Activated CD4-positive, alpha-beta T cell treated with anti-CD3 and anti-CD28 coated beads, Interleukin-2, Interleukin-6, amounts not matched to agents 100 ng/mL and 50 ng/mL, durations not matched to agents 16 hours and 8 hours (primary cell): ENCODE results near the gene ITGB2.
"Not testable (repeated sequence)": the region's sequence is repeated elsewhere in the genome, so short reads cannot be mapped to it uniquely, and the experiment has no call there.

Source experiments
- DNase-seq: peaks from one replicate; pipeline ENCODE4 v3.0.0-alpha.2; 2020

ITGB2 gene

DNA sequence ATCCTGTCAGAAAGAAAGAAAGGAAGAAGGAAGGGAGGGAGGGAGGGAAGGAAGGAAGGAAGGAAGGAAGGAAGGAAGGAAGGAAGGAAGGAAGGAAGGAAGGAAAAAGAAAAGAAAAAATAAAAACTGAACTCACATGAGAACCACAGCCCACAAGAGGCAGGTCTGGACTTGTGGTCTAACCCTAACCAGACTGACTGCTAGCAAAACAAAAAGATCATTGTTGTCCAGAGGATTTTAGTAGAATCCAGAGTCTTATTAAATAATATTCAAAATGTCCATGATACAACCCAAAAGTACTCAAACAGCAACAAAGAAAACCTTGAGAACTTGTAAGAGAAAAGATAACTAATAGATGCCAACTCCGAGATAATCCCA, 4.7 kb upstream of the ITGB2 start:
- DNase-seq, result peak; percentile 46

- DNase-seq, result no peak
Observed at GRCh38 chr21:44924606-44925377, 4.1 kb upstream of the ITGB2 start.

GRCh38 chr21:44923480-44924084, 2.9 kb upstream of the ITGB2 start:
- DNase-seq, result no peak

- no peak for DNase-seq
Observed at GRCh38 chr21:44921928-44922327, 1.2 kb upstream of the ITGB2 start.

DNA sequence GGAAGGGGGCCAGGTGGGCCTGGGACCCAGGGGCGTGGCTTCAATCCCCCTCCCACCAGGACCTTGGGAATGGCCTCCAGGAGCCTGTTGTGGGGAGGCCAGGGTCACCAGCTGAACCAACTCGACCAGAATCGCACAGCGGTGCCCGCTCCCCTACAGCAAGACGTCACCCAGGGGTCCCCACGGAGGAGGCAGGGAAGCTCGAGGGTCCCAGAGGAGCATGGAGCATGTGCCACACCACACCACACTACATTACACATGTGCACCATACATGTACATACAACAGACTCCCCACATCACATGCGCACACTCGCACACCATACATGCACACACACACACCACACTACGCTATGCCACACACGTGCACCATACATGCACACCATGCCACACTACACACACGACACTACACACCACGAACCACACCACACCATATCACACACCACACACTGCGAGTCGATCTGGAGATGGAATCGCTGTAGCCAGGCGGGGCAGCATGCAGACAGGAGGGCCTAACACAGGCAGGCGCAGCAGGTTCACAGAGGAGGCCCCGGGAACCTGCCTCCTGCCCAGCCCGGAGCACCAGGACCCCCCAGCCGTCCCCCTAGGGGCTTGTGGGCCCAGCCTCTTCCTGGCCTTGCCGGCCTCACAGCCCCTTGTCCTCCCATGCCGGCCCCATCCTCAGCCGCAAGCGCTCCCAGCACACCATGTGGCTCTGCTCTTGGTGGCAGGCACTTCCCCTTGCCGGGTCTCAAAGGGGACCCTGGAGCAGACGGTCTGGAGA, 596 bp downstream of the ITGB2 start:
- DNase-seq, result peak; percentile 42

GRCh38 chr21:44919111-44919912, 1.4 kb downstream of the ITGB2 start:
- DNase-seq, result peak; percentile 51

GRCh38 chr21:44918581-44919033, 2.1 kb downstream of the ITGB2 start:
- no peak for DNase-seq

DNA sequence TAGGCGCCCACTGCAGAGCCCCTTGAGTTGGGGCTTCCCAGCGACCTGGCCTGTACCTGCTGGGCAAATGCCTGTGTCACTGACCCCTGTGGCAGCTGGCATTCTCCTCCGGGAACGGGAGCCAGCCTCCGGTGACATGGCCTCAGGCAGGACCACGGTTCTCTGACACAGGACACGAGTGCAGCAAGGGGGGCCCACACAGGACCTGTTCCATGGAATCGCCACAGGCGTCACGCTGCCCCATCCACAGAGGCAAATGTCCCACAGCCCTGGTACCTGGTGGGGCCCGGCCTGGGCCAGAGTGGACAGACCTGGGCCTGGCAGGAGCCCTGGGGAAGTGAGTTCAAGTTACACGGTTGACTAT, 2.6 kb downstream of the ITGB2 start:
- no peak for DNase-seq

DNA sequence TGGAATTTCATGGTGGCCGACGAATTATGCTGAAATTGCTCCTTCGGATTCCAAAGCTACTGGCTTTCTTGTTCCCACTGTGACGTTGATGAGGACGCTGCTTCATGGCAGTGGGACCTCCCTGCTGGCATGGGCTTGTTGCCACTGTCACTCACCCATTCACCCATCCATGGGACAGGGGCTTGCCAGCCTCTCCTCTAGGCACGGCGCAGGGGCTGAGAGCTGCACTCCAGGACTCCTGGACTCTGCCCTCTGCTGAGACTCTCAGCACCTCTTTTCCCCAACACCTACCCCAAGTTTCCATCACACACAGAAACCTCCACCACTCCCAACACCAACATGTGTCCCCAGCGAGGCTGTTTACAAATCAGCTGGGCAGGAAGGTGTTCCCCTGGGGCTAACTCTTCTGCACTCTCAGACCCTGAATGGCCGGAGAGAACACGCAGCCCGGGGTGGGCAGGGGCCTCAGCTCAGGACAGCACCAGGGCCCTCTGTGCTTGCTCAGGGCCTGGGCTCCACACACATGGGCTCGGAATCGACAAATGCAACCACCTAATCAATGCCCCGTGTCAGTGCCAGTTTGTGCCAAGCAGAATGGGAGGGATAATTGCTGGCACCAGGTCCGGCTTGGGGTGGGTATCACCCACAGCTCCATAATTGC, 3.1 kb downstream of the ITGB2 start:
- no peak for DNase-seq

GRCh38 chr21:44916965-44917364, 3.7 kb downstream of the ITGB2 start:
- no peak for DNase-seq

GRCh38 chr21:44914176-44914874, 6.4 kb downstream of the ITGB2 start:
- DNase-seq, result peak; percentile 90

- peak; percentile 14 for DNase-seq
Observed at GRCh38 chr21:44913425-44914175, 7.1 kb downstream of the ITGB2 start.

- DNase-seq, result not testable (repeated sequence)
Observed at GRCh38 chr21:44912506-44913412, 7.9 kb downstream of the ITGB2 start.

DNA sequence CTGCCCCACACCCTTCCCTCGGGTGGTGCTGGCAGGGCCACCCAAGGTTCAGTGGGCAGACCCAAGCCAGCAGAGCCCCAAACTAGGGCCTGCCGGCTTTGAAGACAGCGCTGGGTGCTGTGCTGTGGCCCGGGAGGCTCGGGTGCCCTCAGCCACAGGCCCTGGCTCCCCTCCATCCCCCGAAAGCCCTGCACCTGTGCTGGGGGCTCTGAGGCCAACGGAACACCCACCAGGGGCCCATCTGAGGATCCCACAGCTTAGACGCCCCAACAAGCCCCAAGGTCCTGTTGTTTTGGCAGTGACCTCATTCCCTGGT, 8.6 kb downstream of the ITGB2 start:
- no peak for DNase-seq

- DNase-seq, result peak; percentile 76
Observed at GRCh38 chr21:44911384-44912157, 9.1 kb downstream of the ITGB2 start.

DNA sequence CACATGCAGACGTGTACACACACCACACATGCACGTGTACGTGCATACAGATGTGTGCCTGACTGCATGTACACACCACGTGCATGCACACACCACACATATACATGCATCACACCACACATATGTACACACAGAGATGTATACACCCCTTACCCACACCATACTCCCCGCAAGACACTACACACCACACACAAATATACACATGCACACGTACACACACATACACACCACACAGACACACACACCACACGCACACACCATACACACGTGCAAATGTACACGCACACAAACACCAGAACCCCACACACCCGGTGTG, 9.7 kb downstream of the ITGB2 start:
- peak; percentile 9 for DNase-seq

- DNase-seq, result no peak
Observed at GRCh38 chr21:44910229-44911067, 10.3 kb downstream of the ITGB2 start.

DNA sequence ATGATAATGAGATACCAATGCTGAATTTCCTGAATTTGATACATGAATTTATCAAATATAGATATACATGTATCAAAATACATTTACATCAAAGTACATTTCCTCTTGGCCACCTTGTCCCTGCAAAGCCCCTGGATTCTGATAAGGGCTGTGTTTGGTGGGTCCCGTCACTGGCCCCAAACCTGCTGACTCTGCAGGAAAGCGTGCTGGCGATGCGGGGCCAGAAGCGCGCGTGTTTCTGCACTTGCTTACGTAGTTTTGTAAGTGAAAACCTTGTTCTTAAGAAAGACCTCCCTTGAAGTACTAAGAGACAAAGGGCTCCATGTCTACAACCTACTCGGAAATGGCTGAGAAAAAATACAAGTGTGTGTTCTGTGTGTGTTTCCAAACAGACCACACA, 11.0 kb downstream of the ITGB2 start:
- DNase-seq, result no peak

- no peak for DNase-seq
Observed at GRCh38 chr21:44908908-44909307, 11.8 kb downstream of the ITGB2 start.
